Fibroblast of pulmonary artery (primary cell): ENCODE data around the gene CACNA2D4.

ENCODE experiments used
- DNase-seq: peaks from one replicate; pipeline ENCODE4 v3.0.0-alpha.2; 2010; ENCODE audit warnings: low read depth
- H3K4me3 ChIP-seq: replicated peaks from 2 replicates; pipeline ENCODE4 v1.5.1; 2011; ENCODE audit warnings: low read depth, mild to moderate bottlenecking, control low read depth, low read length, moderate library complexity
- TF ChIP-seq, protein P1 (sequence below): IDR thresholded peaks from 2 replicates; pipeline ENCODE4 v1.5.1; 2011; ENCODE audit warnings: mild to moderate bottlenecking, control low read depth, low read length, inconsistent platforms; ENCODE audit errors: missing control alignments

The CACNA2D4 gene

DNA sequence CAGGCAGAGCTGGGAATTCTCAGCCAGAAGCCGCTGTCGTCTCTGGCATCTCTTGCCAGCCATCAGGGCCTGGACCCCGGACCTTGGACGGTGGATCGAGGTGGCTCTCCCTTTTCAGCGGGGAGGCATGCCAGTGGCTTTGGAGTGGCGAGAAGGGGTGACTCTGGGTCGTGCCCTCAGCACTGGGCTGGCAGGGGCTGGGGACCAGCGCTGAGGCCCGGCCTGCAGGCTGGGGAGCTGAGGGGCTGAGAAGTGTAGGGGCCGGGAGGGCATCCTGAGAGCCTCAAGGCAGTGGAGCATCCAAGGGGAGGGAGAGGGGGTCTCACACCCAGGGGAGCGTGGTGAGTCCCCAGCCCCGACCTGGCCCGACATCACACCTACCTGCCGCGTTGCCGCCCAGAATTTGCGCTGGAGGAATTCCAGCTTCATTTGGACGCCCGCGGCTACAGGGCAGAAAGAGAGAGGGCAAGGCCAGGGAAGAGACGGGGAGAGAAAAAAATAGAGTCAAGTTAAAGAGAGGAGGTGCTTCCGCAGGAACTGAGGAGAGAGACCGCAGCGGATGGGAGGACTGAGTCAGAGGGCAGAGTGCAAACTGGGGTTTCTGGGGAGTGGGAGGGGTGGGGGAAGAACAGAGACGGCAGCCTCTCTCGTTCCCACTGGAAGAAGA lies 107.0 kb downstream of the CACNA2D4 start:
- no peak overlapping the region for H3K4me3 ChIP-seq
- TF ChIP-seq, protein P1, sequence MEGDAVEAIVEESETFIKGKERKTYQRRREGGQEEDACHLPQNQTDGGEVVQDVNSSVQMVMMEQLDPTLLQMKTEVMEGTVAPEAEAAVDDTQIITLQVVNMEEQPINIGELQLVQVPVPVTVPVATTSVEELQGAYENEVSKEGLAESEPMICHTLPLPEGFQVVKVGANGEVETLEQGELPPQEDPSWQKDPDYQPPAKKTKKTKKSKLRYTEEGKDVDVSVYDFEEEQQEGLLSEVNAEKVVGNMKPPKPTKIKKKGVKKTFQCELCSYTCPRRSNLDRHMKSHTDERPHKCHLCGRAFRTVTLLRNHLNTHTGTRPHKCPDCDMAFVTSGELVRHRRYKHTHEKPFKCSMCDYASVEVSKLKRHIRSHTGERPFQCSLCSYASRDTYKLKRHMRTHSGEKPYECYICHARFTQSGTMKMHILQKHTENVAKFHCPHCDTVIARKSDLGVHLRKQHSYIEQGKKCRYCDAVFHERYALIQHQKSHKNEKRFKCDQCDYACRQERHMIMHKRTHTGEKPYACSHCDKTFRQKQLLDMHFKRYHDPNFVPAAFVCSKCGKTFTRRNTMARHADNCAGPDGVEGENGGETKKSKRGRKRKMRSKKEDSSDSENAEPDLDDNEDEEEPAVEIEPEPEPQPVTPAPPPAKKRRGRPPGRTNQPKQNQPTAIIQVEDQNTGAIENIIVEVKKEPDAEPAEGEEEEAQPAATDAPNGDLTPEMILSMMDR = no peak
- peak; percentile 55 for DNase-seq

DNA sequence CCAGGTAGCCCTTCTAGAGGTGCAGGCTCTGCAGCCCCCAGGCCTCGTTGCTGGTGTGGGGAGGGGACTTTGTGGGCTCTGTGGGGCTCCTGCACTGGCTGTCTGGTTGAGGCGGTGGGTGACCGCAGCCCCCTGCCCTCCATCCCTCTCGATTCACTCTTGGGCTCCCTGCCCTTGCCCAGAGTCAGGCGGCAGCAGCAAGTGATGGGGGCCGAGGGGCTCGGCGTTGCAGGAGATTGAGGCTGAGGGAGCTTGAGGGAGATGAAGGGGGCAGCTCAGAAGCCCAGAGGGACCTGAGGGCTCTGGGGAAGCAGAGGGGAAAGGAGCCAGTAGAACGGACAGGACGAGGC lies 107.5 kb downstream of the CACNA2D4 start:
- TF ChIP-seq, protein P1 = no peak
- DNase-seq = no peak
- H3K4me3 ChIP-seq = no peak overlapping the region

DNA sequence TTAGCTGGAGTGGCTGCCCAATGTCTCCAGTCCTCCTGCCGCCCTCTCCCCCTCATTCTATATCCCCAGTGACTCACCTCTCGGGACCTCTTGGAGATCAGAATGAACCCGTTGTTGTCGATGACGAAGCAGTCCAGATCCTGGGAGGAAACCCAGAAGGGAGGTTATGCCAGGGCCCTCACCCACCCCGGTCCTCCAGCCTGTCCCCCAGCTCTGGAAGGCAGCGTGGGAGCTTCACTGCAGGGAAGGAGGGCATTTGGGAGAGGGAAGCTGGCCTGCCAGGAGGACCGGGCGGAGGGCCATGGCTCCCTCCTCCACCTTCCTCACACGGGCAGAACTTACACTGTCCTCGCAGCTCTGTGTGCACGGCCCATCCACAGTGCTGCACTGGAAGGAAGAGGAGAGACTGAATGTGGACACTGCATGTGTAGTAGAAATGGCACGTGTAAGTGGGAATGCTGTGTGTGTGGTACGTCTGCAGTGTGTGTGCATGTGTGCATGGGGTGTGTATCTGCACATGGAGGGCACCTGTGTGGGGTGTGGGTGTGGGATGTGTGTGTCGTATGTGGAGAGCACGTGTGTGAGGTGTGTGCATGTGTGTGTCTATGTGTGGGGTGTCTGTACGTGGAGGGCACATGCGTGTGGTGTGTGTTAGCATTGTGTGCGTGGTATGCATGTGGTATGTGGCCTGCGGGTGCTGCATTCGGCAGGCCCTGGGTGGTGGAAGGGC lies 108.1 kb downstream of the CACNA2D4 start:
- no peak overlapping the region for H3K4me3 ChIP-seq
- DNase-seq = peak; percentile 55
- TF ChIP-seq, protein P1 = no peak

DNA sequence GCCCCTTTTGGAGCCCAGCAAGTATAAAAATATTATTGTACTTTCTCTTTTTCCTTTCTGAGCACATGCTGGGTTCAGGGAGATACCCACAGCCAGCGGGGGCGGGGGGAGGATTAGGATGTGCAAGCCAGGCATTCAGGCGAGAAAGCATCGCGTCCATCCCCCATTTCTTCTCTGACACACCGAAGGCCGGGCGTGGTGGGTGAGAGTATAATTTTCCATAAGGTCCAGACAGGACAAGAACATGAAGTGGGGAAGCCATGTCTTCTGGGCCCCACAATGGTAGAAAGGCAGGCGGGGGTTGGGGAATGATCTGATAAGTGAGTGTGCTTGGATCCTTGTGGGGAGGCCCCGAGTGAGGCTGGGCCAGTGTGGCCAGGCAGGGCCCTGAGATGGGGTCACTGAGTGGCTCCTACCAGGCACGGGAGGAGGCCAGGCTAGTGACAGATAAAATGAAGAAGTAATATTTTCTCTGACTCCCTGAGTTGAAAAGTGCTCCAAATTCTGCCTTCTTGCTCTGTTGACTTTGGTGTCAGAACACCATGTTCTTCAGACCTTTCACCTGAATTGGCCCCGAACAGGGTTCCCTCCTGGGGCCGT lies 108.8 kb downstream of the CACNA2D4 start:
- H3K4me3 ChIP-seq = no peak overlapping the region
- DNase-seq = no peak
- TF ChIP-seq, protein P1 = no peak

DNA sequence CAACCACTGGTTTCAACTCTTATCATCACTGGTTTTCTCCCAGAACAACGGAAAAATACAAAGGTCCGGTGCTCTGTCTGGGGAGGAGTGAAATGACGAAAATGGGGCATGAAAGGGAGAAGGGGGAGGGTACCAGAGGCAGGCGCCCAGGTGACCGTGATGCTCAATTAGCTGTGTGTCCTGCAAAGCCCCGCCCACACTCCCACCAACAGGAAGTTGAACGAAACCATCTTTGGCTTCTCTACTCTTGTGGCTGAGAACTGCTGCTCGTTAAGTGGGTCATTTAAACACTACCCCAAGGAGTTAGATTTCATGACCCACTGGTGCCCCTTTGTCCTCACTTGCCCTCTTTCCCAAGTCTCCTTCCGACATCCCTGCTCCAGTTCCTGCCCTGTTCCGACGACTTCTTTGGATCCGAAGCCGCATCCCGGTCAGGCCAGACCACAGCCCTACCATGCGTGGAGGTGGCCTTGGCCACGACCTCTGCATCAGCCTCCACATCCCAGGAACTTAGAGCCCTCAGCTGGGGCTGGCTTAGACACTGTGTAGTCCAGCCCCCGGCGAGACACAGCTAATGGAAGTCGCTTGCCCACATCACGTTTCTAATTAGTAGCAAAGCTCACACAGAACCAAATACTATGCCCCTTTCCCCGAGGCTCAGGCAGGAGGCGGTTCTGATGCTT lies 109.5 kb downstream of the CACNA2D4 start:
- no peak for DNase-seq
- H3K4me3 ChIP-seq = no peak overlapping the region
- TF ChIP-seq, protein P1 = no peak

DNA sequence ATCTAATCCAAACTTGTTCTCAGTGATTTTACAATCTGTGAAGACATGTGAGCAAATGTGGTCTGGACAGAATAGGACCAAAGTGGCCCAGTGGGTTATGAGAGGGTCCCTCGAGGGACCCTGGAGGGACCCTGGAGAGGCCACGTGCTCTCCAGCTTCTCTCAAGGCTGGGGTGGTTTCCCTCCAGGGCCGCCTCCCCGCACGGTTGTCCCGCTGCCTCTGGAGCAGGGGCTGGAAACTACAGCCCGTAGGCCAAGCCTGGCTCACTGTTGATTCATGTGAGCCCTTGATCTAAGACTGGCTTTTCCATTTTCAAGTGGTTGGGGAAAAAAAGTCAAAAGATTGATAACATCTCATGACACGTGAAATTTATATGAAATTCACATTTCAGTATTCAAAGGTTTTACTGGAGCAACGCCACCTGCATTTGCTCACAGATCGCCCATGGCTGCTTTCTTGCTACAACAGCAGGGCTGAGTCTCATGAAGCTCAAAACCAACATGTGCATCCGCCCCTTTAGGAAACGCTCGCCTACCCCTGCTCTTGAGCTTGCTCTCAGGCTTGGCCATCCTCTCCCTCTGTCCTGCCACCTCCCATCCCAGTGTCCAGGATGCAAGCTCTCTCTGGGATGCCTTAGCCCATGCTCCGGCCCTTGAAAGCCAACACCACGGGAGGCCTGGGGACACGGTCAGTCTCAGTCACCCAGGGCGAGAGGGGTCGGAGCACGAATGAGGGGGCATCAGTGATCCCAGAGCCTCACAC lies 110.2 kb downstream of the CACNA2D4 start:
- no peak overlapping the region for H3K4me3 ChIP-seq
- TF ChIP-seq, protein P1 = no peak
- DNase-seq = no peak
